PC-3 (cell line): ENCODE data around the gene AFF1. TPM values are rescaled to one million over a fixed set of nuclear protein-coding genes. Genes with fewer than 3 reads are reported as not detected.

Experiments
- ATAC-seq: fragments of 200-7000 bp; cut with Tn5 transposase; 2 replicates; pipeline ENCODE4 v1.9.1; 2020; ENCODE audit warnings: mild to moderate bottlenecking, moderate library complexity
- BruUV-seq: library from RNA; stranded (reverse); fragments of 400-500 nt; replicated peaks from 2 replicates; lab custom pipeline; 2021; lab: Mats Ljungman, UMichigan
- CTCF ChIA-PET: fragments of 300-600 bp; sonication (Branson Sonifier 250); formaldehyde crosslinking; loops from one replicate; lab custom pipeline; 2022; ENCODE audit warnings: antibody characterized with exemption; lab: Charles Lee
- POLR2A ChIA-PET: fragments of 300-600 bp; sonication (Branson Sonifier 250); formaldehyde crosslinking; loops from one replicate; lab custom pipeline; 2022; ENCODE audit warnings: antibody characterized with exemption; ENCODE audit not compliant: unreplicated experiment; lab: Charles Lee
- DNase-seq: peaks from one replicate; pipeline ENCODE4 v3.0.0-alpha.2; 2015
- H2AFZ ChIP-seq: fragments of 300-600 bp; sonication (generic); 2 replicates; pipeline ENCODE4 v1.6.0; 2016; ENCODE audit warnings: antibody characterized with exemption, low read length
- H3F3A ChIP-seq: fragments of 300-600 bp; sonication (generic); one replicate; pipeline ENCODE4 v1.6.0; 2017; ENCODE audit warnings: antibody characterized with exemption, low read length, control low read depth, mild to moderate bottlenecking; ENCODE audit not compliant: unreplicated experiment
- H3K27ac ChIP-seq: fragments of 300-600 bp; sonication (generic); 2 replicates; pipeline ENCODE4 v1.5.1; 2016; ENCODE audit warnings: mild to moderate bottlenecking, low read length
- H3K27me3 ChIP-seq: fragments of 300-600 bp; sonication (generic); 2 replicates; pipeline ENCODE4 v1.6.1; 2016; ENCODE audit warnings: low read length, mixed read lengths
- H3K36me3 ChIP-seq: fragments of 300-600 bp; sonication (generic); 2 replicates; pipeline ENCODE4 v1.6.1; 2016; ENCODE audit warnings: low read depth, mixed run types, low read length, mixed read lengths
- H3K4me1 ChIP-seq: fragments of 300-600 bp; sonication (generic); 2 replicates; pipeline ENCODE4 v1.5.1; 2016; ENCODE audit warnings: low read length; ENCODE audit not compliant: insufficient read depth
- H3K4me2 ChIP-seq: fragments of 300-600 bp; sonication (generic); 2 replicates; pipeline ENCODE4 v1.6.0; 2016; ENCODE audit warnings: low read length
- H3K4me3 ChIP-seq: fragments of 300-600 bp; sonication (generic); 2 replicates; pipeline ENCODE4 v1.5.1; 2016; ENCODE audit warnings: mild to moderate bottlenecking, low read length, mixed read lengths
- H3K79me2 ChIP-seq: fragments of 300-600 bp; sonication (generic); 2 replicates; pipeline ENCODE4 v1.6.1; 2017; ENCODE audit warnings: low read length, mixed read lengths
- H3K9ac ChIP-seq: fragments of 300-600 bp; sonication (generic); 2 replicates; pipeline ENCODE4 v1.6.0; 2016; ENCODE audit warnings: mild to moderate bottlenecking, low read length
- H3K9me2 ChIP-seq: fragments of 300-600 bp; sonication (generic); replicated peaks from 2 replicates; pipeline ENCODE4 v1.6.1; 2016; ENCODE audit warnings: mixed run types, low read length, mixed read lengths
- H3K9me3 ChIP-seq: fragments of 300-600 bp; sonication (generic); 2 replicates; pipeline ENCODE4 v1.6.1; 2016; ENCODE audit warnings: low read length, mixed read lengths
- H4K20me1 ChIP-seq: fragments of 300-600 bp; sonication (generic); 2 replicates; pipeline ENCODE4 v1.6.1; 2016; ENCODE audit warnings: low read length, mixed read lengths
- CTCF ChIP-seq: fragments of 300-600 bp; sonication (generic); conservative IDR thresholded peaks from 2 replicates; pipeline ENCODE4 v1.5.1; 2017; ENCODE audit warnings: antibody characterized with exemption, low read depth, mild to moderate bottlenecking, low read length
- EZH2 ChIP-seq: fragments of 300-600 bp; sonication (generic); IDR thresholded peaks from one replicate; pipeline ENCODE4 v1.6.1; 2017; ENCODE audit warnings: antibody characterized with exemption, mild to moderate bottlenecking, low read length; ENCODE audit not compliant: unreplicated experiment
- EZH2phosphoT487 ChIP-seq: fragments of 300-600 bp; sonication (generic); IDR thresholded peaks from 2 replicates; pipeline ENCODE4 v1.6.1; 2018; ENCODE audit warnings: mild to moderate bottlenecking, antibody characterized with exemption, low read length, borderline replicate concordance
- intact Hi-C: fragments of 100-400 bp; cut with micrococcal nuclease; formaldehyde crosslinking; loops from 2 replicates; pipeline ENCODE4 v1.9.0; 2023
- total RNA-seq: library from RNA; depleted of rRNA; stranded (reverse); fragments of >200 nt; gene quantifications from 2 replicates; pipeline ENCODE4 v1.2.3, GENCODE V29; 2014

Gene AFF1
- total RNA-seq, 1 experiment from 2014 or later = 8.1 TPM

DNA sequence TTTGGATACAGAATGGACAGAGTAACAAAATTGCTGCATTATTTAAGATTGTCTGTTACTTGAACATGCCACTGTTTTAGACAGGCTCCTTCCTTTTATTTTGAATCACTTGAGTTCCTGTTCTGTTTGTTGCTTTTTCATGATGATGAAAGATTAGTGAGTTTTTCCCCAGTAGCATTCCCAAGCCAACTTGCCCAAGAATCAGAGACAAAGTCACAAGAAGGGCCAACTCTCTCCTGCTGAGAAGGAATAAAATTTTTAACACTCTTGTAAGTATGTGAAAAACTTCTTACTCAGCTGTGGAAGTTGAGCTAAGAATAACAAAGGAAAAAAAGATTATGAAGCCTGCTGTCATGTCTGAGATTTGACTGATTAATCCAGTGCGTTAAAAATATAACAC, 181.4 kb downstream of the AFF1 start:
- intact Hi-C loops = no loop called here
- no peaks in the 10 kb centered on the region for H4K20me1 ChIP-seq
- ChIA-PET CTCF (no interaction called here), POLR2A (no interaction called here)
- no TSS peak for BruUV-seq
- peaks cover 9% of the 10 kb centered on the region for H3K4me1 ChIP-seq
- H3K9me3 ChIP-seq = no peaks in the 10 kb centered on the region
- DNase-seq (no peak), ATAC-seq (no peak)
- H3K9me2 ChIP-seq = no peaks in the 10 kb centered on the region
- H3K36me3 ChIP-seq = no peaks in the 10 kb centered on the region
- no peak overlapping the region for H3K4me3 ChIP-seq
- H3K79me2 ChIP-seq = no peaks in the 10 kb centered on the region
- H2AFZ ChIP-seq = no peak overlapping the region
- no peak overlapping the region for H3K9ac ChIP-seq
- TF ChIP-seq EZH2 (no peak), EZH2phosphoT487 (no peak), CTCF (no peak)
- H3K27me3 ChIP-seq = no peaks in the 10 kb centered on the region
- no peak overlapping the region for H3K4me2 ChIP-seq
- no peak overlapping the region for H3K27ac ChIP-seq
- no peaks in the 10 kb centered on the region for H3F3A ChIP-seq

- H3K9ac ChIP-seq = no peak overlapping the region
- no peaks in the 10 kb centered on the region for H3K9me3 ChIP-seq
- no TSS peak for BruUV-seq
- no peak overlapping the region for H2AFZ ChIP-seq
- H3K9me2 ChIP-seq = no peaks in the 10 kb centered on the region
- no peak overlapping the region for H3K27ac ChIP-seq
- DNase-seq (no peak), ATAC-seq (no peak)
- no peaks in the 10 kb centered on the region for H3K79me2 ChIP-seq
- intact Hi-C loops = no loop called here
- no peaks in the 10 kb centered on the region for H3F3A ChIP-seq
- peaks cover 15% of the 10 kb centered on the region for H3K4me1 ChIP-seq
- CTCF ChIA-PET = no interaction called here
- TF ChIP-seq EZH2 (no peak), EZH2phosphoT487 (no peak)
- no peaks in the 10 kb centered on the region for H3K27me3 ChIP-seq
- POLR2A ChIA-PET = no interaction called here
- H3K36me3 ChIP-seq = no peaks in the 10 kb centered on the region
- no peak overlapping the region for H3K4me2 ChIP-seq
- H4K20me1 ChIP-seq = no peaks in the 10 kb centered on the region
- H3K4me3 ChIP-seq = no peak overlapping the region
Observed at GRCh38 chr4:87117051-87117731, 182.4 kb downstream of the AFF1 start.

DNA sequence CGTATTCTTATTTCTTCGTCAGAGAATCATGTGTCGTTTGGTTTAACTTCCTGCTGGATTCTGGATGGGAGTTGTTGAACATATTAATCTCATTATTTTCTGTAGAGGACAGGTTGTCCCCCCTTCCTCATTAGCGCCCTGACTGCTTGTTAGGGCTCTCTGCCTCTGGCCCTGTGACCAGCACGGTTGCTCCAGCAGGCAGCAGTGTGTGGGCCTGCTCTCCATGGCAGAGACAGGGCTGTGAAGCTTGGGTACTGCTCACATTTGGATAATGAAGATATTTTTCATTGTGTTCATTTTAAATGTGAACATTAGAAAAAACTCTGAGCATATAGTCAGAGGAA, 182.9 kb downstream of the AFF1 start:
- Histone ChIP-seq H3K9me3 (no peaks in the 10 kb centered on the region), H2AFZ (no peak overlapping the region), H3F3A (no peaks in the 10 kb centered on the region), H3K4me3 (no peak overlapping the region), H3K27me3 (no peaks in the 10 kb centered on the region), H3K27ac (no peak overlapping the region), H3K9ac (no peak overlapping the region), H3K36me3 (no peaks in the 10 kb centered on the region), H4K20me1 (no peaks in the 10 kb centered on the region), H3K4me2 (no peak overlapping the region), H3K9me2 (no peaks in the 10 kb centered on the region), H3K79me2 (no peaks in the 10 kb centered on the region), H3K4me1 (peaks cover 15% of the 10 kb centered on the region)
- POLR2A ChIA-PET = no interaction called here
- TF ChIP-seq EZH2phosphoT487 = no peak
- TF ChIP-seq CTCF = no peak
- no peak for TF ChIP-seq EZH2
- DNase-seq (no peak), ATAC-seq (no peak)
- intact Hi-C loops = no loop called here
- CTCF ChIA-PET = no interaction called here
- BruUV-seq = no TSS peak
